K562 (cell line): Measurements from ENCODE around the gene PTPRC.

Experiments used
- CTCF ChIP-seq, 3 experiments: IDR thresholded peaks in 2 of 3; conservative IDR thresholded peaks in 1 of 3; 2 replicates each; pipeline ENCODE4 v1.5.1; 2011 to 2012; ENCODE audit warnings: low read length in 3 of 3, mild to moderate bottlenecking in 3 of 3, control low read depth in 2 of 3, improper control_type of control experiment in 1 of 3, inconsistent platforms in 1 of 3, low read depth in 1 of 3, mixed read lengths in 1 of 3, moderate library complexity in 1 of 3; ENCODE audit not compliant: insufficient read depth in 2 of 3
- ERF ChIP-seq: fragments of 450-650 bp; formaldehyde crosslinking; IDR thresholded peaks from 2 replicates; pipeline ENCODE4 v1.4.0; 2020; ENCODE audit warnings: mild to moderate bottlenecking, mixed read lengths

DNA sequence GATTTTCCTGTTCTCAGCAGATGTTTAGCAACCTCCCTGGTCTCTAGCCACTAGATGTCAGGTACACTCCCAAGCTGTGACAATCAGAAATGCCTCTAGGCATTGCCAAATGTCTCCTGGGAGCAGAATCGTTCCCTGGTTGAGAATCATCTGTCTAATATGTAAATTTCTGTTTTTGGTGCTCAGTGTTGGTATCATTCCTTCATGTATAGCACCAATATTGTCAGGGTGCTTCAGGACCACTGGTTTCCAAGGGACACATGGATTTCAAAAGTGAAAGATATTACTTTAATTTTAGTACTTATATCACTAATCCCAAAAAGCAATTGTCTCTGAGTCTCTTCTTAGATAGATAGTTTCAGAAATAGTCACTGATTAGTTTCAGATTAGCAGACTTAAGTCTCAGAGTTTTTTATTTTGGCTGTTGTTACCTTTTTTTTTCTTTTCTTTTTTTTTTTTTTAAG is 160.1 kb downstream of the PTPRC start:
- TF ChIP-seq CTCF (IDR thresholded peaks at IDR 0.05 in 2 of 3, conservative IDR thresholded peaks at IDR 0.05 in 1 of 3; ENCODE audit: insufficient read depth in 2 of 3, low read depth in 1 of 3, low read length in 3 of 3), result no peak
- no peak for TF ChIP-seq ERF (CRISPR knock-in tag)
